ENCODE results near the gene ARHGEF39.

Gene ARHGEF39

DNA sequence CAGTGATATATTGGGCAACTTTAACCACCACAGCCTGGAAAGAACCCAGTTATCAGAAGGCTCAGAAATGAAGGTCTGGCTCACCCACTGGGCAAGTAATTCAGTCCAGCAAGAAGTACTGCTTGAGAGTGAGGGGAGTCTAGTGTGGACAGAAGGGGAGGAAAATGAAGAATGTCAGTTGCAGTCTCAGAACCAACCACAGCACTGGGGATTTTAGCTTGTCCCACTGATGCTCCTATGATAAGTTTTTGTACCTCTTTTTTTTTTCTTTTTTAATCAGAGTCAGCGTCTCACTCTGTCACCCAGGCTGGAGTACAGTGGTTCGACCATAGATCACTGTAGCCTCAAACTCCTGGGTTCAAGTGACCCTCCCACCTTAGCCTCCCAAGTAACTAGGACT lies 37.4 kb downstream of the ARHGEF39 start:
- TF ChIP-seq, protein P1, sequence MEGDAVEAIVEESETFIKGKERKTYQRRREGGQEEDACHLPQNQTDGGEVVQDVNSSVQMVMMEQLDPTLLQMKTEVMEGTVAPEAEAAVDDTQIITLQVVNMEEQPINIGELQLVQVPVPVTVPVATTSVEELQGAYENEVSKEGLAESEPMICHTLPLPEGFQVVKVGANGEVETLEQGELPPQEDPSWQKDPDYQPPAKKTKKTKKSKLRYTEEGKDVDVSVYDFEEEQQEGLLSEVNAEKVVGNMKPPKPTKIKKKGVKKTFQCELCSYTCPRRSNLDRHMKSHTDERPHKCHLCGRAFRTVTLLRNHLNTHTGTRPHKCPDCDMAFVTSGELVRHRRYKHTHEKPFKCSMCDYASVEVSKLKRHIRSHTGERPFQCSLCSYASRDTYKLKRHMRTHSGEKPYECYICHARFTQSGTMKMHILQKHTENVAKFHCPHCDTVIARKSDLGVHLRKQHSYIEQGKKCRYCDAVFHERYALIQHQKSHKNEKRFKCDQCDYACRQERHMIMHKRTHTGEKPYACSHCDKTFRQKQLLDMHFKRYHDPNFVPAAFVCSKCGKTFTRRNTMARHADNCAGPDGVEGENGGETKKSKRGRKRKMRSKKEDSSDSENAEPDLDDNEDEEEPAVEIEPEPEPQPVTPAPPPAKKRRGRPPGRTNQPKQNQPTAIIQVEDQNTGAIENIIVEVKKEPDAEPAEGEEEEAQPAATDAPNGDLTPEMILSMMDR (IDR thresholded peaks at IDR 0.05; ENCODE audit: poor library complexity, severe bottlenecking) = no peak
- no peaks in the 10 kb centered on the region for H3K9me3 ChIP-seq (ENCODE audit: severe bottlenecking)
- ATAC-seq (ENCODE audit: low read depth) = no peak
- H3K36me3 ChIP-seq (ENCODE audit: low read depth) = no peaks in the 10 kb centered on the region
- no peaks in the 10 kb centered on the region for H3K27me3 ChIP-seq (ENCODE audit: insufficient read depth, poor library complexity, severe bottlenecking)
- no peaks in the 10 kb centered on the region for H3K4me1 ChIP-seq (ENCODE audit: insufficient read depth, poor library complexity, severe bottlenecking)
- DNase-seq (ENCODE audit: low spot score) = no peak
- H3K27ac ChIP-seq (ENCODE audit: poor library complexity, severe bottlenecking) = no peak overlapping the region
- H3K4me3 ChIP-seq (ENCODE audit: severe bottlenecking) = no peak overlapping the region

DNA sequence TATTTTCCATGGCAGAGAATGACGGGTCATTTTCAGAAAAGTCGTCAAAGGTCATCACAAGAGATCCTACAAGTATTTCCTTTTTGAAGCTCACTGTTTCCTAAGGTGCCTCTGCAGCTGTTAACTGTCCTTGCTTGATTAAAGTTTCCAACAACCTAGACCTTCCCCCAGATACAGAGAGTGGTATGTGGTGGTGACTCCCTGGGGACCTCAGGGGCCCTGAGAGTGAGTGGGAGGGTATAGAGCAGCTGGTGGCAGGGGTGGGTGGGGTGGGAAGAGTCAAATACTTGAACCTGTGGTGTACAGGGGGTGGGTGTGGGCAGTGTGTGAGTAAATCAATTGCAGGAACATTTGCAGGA lies 45.2 kb downstream of the ARHGEF39 start:
- ATAC-seq (ENCODE audit: low read depth) = no peak
- Histone ChIP-seq H3K4me1 (ENCODE audit: insufficient read depth, poor library complexity, severe bottlenecking) (no peaks in the 10 kb centered on the region), H3K27ac (ENCODE audit: poor library complexity, severe bottlenecking) (no peak overlapping the region), H3K4me3 (ENCODE audit: severe bottlenecking) (no peak overlapping the region), H3K9me3 (ENCODE audit: severe bottlenecking) (no peaks in the 10 kb centered on the region), H3K27me3 (ENCODE audit: insufficient read depth, poor library complexity, severe bottlenecking) (peaks cover 6% of the 10 kb centered on the region), H3K36me3 (ENCODE audit: low read depth) (no peaks in the 10 kb centered on the region)
- no peak for DNase-seq (ENCODE audit: low spot score)
- TF ChIP-seq, protein P1 (IDR thresholded peaks at IDR 0.05; ENCODE audit: poor library complexity, severe bottlenecking) = no peak

DNA sequence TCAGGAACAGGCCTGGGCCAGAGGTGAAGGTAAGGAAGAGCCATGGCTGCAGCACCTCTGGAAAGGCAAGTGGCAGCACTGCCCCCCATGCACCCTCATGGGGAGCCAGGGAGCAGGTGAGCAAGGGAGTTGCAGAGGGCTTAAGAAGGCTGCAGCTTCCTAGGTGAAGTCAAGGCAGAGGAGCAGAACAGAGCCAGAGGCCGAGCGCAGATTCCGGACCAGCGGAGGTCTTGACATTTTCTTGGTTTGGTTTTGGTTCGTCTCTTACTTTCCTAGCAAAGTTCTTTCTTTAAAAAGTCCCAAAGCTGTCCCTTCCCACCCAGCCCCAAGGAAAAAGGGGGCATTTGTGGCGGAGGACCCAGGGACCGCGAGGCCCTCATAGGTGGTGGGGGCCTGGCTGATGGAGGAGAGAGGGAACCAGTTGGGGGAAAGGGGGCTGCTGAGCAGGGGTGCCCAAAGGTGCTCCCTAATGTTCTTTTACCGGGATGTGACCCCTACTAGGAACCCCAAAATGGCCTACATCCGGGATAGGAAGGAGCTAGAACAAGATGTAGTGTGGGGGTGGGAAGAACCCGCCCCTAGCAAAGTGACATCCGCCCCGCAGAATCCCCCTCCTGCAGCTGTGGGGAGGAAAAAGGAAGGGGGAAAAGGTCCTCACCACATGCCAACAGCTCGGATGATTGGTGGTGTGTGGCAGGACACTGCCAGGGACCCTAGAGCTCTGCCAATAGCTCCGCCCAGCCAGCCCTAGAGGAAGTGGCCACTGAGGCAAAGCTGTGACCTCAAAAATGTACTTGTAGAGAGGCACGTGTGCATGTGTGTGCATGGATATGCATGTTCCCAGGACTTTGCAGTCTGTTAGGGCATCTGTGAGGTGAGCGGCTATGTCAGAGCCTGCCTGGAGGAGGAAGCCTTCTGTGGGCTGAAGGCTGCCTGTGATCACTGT lies 45.9 kb downstream of the ARHGEF39 start:
- ATAC-seq (ENCODE audit: low read depth) = no peak
- TF ChIP-seq, protein P1 (IDR thresholded peaks at IDR 0.05; ENCODE audit: poor library complexity, severe bottlenecking) = no peak
- no peak for DNase-seq (ENCODE audit: low spot score)
- Histone ChIP-seq H3K4me3 (ENCODE audit: severe bottlenecking) (no peak overlapping the region), H3K27ac (ENCODE audit: poor library complexity, severe bottlenecking) (no peak overlapping the region), H3K9me3 (ENCODE audit: severe bottlenecking) (no peaks in the 10 kb centered on the region), H3K36me3 (ENCODE audit: low read depth) (no peaks in the 10 kb centered on the region), H3K27me3 (ENCODE audit: insufficient read depth, poor library complexity, severe bottlenecking) (peaks cover 6% of the 10 kb centered on the region), H3K4me1 (ENCODE audit: insufficient read depth, poor library complexity, severe bottlenecking) (no peaks in the 10 kb centered on the region)

DNA sequence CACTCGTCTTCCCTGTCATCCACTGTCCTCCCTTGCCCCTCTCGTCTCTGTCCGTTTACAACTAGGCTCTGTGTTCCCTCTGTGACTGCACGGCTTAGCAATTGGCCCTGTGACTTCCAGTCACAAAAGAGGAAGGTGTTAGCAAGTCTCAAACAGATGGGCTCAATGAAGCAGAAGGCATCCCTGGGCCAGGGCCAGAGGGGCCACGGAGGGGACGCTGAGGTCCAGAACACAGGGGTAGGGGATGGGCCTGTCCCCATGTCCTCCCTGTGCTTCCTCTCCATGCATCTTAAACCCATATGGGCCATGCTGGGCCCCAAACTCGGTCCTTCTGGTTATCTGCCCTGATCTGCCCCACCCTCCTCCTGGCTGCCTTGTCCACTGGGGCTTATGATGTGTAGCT lies 46.7 kb downstream of the ARHGEF39 start, which contains the start of gene CD72:
CD72 (minus strand) TSS at position 89 of the 403 bp plus-strand sequence. CDS start 110 bp downstream, outside the sequence.
- TF ChIP-seq, protein P1 (IDR thresholded peaks at IDR 0.05; ENCODE audit: poor library complexity, severe bottlenecking) = no peak
- DNase-seq (ENCODE audit: low spot score) (no peak), ATAC-seq (ENCODE audit: low read depth) (no peak)
- Histone ChIP-seq H3K4me1 (ENCODE audit: insufficient read depth, poor library complexity, severe bottlenecking) (no peaks in the 10 kb centered on the region), H3K27ac (ENCODE audit: poor library complexity, severe bottlenecking) (no peak within 1 kb of the TSS), H3K27me3 (ENCODE audit: insufficient read depth, poor library complexity, severe bottlenecking) (peaks cover 6% of the 10 kb centered on the region), H3K9me3 (ENCODE audit: severe bottlenecking) (no peaks in the 10 kb centered on the region), H3K4me3 (ENCODE audit: severe bottlenecking) (no peak within 1 kb of the TSS), H3K36me3 (ENCODE audit: low read depth) (no peaks in the 10 kb centered on the region)

DNA sequence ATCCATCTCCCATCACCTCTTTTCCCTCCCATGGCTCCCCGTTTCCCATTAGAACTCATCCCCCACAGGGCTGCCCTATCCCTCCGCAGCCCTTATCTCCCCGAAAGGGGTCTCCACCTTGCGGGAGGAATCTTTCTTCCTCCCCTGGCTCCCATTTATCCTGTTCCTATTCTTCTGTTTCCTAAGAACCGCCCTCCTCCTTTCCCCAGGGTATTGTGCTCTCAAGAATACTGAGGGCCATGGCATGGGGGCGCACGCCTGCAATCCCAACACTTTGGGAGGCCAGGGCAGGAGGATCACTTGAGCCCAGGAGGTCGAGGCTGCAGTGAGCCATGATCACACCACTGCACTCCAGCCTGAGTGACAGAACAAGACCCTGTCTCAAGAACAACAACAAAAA lies 47.4 kb downstream of the ARHGEF39 start:
- DNase-seq (ENCODE audit: low spot score) = no peak
- Histone ChIP-seq H3K9me3 (ENCODE audit: severe bottlenecking) (no peaks in the 10 kb centered on the region), H3K27ac (ENCODE audit: poor library complexity, severe bottlenecking) (no peak overlapping the region), H3K36me3 (ENCODE audit: low read depth) (no peaks in the 10 kb centered on the region), H3K4me1 (ENCODE audit: insufficient read depth, poor library complexity, severe bottlenecking) (no peaks in the 10 kb centered on the region), H3K27me3 (ENCODE audit: insufficient read depth, poor library complexity, severe bottlenecking) (peaks cover 6% of the 10 kb centered on the region), H3K4me3 (ENCODE audit: severe bottlenecking) (no peak overlapping the region)
- TF ChIP-seq, protein P1 (IDR thresholded peaks at IDR 0.05; ENCODE audit: poor library complexity, severe bottlenecking) = no peak
- no peak for ATAC-seq (ENCODE audit: low read depth)

All from RWPE2 (cell line).